ENCODE measurements around the gene PSMD13.

The PSMD13 gene

DNA sequence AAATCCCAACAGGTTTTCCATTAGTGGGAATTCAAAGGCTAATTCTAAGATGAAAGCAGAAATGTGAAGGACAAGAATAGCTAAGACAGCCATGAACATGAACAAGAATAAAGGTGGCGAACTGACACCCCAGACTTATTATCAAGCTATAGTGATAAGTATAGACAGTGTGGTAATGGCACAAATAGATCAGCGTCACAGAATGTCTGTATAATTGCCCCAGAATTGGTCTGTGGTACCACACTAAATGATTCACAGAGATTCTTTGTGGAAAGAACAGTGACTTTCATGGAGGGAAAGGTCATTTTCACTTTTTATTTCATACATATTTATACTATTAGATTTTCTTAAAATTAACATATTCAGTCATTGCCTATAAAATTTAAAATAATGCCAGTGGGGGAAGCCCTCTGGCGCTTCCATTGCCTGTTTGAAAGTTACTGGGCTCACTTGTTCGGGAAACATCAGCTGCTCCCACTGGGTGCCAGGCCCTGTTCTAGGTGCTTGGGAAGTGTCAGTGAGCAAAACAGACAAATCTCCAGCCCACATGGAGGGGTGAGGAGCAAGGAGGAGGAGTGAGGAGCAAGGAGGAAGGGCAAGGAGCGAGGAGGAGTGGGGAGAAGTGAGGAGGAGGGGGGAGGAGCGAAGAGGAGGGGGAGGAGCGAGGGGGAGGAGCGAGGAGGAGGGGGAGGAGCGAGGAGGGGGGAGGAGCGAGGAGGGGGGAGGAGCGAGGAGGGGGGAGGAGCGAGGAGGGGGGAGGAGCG is 30.1 kb downstream of the PSMD13 start:
- H3K4me3 ChIP-seq (ENCODE audit: low read length), result no peak overlapping the region
- DNase-seq (ENCODE audit: low read depth, low spot score), result no peak

DNA sequence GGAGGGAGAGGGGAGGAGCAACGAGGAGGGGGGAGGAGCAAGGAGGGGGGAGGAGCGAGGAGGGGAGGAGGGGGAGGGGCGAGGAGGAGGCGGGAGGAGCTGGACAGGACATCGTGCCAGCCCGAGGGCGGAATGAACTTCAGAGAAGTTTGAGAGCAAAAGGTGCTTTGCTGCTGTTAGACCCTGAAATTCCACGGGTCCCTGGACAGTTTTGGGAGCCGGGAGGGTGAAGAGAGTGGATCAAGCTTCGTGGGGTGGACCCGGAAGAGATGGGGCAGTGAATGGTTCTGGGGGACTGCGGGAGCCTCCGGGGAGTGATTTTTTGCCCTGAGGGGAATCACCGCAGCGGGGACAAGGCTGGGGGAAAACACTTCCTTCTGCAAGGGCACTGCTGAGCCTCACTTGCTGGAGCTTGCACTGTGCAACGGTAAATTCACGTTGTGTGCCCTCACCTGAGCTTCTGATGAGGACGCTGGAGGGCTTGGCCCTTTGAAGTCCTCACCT is 30.8 kb downstream of the PSMD13 start:
- H3K4me3 ChIP-seq (ENCODE audit: low read length), result no peak overlapping the region

DNA sequence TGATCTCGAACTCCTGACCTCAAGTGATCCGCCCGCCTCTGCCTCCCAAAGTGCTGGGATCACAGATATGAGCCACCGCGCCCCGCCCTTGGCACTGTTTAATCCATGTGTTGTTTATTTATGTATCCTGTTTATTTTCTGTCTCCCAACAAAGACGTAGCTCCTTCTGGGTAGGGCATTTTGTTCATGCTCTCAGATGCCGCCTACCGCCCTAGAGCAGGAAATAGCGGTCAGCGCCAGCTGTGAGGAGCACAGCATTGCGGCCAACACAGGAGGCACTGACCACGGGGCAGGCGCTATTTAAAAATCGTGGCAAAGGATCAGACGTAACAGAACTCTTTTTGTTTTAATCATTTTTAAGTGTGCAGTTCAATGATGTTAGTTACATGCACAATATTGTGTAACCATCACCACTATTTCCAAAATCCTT is 32.0 kb downstream of the PSMD13 start:
- peak; percentile 27 for DNase-seq (ENCODE audit: low read depth, low spot score)
- H3K4me3 ChIP-seq (ENCODE audit: low read length), result peak overlapping the region; percentile 56

More for the DNA sequence above, 30.8 kb downstream of the PSMD13 start:
- DNase-seq (ENCODE audit: low read depth, low spot score), result no peak

DNA sequence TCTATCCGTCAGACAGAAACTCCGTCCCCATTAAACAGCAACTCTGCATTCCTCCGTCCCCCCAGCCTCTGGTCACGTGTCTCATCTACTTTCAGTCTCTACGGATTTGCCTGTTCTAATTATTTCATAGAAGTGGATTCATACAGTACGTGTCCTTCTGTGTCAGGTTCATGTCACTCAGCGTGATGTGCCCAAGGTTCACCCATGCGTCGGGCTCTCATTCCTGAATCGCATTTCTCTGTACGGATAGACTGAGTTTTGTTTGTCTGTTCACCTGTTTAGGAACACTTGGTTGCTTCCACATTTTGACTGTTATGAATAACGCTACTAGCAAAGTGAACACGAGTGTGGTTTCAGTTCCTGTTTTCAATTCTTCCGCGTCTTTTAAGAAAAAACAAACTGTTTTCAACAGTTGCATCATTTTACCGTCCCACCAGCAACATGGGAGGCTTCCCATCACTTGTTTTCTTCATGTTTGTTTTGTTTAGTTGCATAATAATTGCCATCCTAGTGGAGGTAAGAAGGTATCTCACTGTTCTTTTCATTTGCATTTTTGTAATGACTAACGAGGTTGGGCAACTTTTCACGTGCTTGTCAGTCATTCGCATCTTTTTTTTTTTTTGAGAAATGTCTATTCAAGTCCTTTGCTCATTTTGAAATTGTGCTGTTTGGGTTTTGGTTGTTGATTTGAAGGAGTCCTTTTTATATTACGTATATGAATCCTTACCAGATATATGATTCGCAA is 32.5 kb downstream of the PSMD13 start:
- DNase-seq (ENCODE audit: low read depth, low spot score), result peak; percentile 63
- H3K4me3 ChIP-seq (ENCODE audit: low read length), result peak overlapping the region; percentile 56

DNA sequence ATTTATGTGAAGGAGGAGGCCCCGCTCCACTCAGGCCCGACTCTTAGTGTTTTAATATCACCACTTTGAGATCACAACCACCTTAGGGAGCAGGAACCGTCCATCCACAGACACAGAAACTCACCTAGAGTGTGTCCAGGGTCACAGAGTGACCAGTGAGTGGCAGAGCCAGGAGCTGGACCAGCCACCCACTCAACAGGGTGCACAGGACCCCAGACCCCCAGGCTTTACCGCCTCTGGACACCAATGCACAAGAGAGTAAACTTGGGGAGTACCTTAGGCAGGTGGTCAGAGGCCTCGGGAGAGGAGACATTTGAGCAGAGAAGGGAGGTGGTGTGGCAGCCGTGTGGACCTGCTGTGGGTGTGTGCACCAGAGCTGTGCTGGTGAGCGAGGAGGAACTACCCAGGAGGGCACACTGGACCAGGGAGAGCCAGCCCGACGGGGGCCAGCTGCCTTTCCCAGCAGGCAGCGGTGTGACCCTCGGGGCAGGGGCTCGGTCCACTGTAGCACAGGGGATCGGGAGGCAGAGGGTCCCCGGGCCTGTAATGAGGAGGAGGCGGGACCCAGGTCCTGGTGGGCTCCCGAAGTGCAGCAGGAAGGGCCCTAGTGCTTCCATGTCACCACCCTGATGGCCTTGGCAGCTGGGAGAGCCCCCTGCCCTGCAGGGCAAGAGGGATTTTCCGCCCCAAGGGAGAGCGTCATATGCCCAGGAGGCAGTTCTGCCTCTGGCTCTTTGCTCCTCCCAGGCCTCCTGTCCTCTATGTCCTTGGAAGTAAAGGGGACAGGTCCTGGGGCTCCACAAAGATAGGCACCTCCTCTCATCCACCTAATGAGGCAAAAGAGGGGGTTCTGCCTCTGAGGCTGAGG is 33.9 kb downstream of the PSMD13 start:
- DNase-seq (ENCODE audit: low read depth, low spot score), result no peak
- no peak overlapping the region for H3K4me3 ChIP-seq (ENCODE audit: low read length)

DNA sequence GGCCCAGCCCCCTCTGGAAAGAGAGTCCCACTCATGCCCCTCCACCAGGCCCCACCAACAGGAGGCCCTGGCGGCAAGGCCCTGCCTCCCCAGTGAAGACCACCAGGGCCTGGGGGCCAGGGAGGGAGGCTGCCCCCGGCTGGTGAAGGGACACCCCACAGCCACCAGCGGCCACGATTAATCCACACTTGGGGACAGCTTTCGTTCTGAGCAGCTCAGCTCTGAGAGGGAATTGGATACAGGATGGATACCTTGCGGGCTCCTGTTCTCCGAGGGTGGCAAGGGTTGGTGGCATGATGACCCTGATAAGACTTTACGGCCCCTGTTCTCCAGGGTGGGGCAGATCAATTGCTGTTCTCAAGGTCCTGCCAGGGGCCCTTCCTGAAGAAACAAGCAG is 34.5 kb downstream of the PSMD13 start:
- H3K4me3 ChIP-seq (ENCODE audit: low read length), result no peak overlapping the region
- DNase-seq (ENCODE audit: low read depth, low spot score), result no peak

DNA sequence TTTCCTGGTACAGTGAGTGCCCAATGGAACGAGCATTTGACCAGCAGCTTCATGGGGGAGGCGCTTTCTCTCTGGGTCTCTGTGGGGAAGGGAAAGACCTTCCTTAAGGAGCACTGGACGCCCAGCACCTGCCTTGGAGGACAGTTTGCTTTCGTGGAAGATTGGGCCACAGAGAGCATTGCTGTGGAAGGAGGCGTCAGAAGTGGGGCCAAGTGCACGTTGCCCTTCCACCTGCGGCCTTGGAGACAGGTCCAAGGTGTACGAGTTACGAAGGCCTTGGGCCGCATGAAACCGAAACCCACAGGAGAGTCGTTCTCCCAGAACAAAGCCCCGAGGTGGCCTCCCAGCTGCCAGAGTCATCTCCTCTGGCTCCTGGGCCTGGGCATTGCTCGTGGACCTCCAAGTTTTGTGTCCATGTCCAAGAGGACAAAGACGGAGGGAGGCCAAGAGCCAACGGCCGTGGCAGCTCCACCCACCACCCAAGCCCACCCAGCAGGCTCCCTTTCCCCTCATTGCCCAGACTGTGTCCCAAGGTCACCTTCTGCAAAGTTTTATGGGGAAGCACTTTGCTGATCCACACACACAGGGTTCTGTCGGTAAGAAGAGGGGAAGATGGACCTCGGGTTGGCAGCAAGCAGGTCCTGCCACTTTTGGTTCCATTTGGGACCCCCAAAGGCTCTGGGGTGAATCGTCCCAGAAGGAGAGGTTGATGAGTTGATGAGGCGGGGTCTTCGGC is 35.6 kb downstream of the PSMD13 start:
- H3K4me3 ChIP-seq (ENCODE audit: low read length), result no peak overlapping the region
- DNase-seq (ENCODE audit: low read depth, low spot score), result no peak

DNA sequence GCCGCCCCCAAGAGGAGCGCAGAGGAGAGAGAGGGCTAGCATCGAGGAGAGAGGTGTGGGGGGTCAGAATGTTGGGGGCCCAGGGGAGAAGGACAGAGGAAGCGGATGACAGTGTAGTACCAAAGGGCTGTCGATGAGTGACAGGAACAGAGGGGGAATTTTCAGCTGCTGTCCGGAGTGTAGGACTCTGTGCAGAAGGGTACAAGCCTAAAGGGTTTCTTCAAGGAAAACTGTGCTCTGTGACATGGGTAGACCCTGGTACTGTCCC is 36.1 kb downstream of the PSMD13 start:
- no peak for DNase-seq (ENCODE audit: low read depth, low spot score)
- H3K4me3 ChIP-seq (ENCODE audit: low read length), result no peak overlapping the region

DNA sequence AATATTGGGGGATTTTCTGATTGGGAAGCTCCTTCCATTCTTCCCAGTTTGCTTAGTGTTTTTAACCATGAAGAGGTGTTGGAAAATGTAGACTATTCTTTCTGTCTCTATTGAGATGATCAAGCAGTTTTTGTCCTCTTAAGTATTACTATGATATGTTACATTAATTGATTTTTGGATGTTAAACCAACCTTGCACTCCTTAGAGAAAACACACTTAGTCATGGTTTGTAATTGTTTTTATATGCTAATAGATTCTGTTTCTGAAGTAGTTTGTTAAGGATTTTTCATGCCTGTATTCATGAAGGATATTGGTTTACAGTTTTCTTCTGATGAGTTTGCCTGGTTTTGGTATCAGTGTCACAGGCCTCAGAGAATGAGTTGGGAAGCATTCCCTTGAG is 39.4 kb downstream of the PSMD13 start:
- no peak overlapping the region for H3K4me3 ChIP-seq (ENCODE audit: low read length)
- no peak for DNase-seq (ENCODE audit: low read depth, low spot score)

DNA sequence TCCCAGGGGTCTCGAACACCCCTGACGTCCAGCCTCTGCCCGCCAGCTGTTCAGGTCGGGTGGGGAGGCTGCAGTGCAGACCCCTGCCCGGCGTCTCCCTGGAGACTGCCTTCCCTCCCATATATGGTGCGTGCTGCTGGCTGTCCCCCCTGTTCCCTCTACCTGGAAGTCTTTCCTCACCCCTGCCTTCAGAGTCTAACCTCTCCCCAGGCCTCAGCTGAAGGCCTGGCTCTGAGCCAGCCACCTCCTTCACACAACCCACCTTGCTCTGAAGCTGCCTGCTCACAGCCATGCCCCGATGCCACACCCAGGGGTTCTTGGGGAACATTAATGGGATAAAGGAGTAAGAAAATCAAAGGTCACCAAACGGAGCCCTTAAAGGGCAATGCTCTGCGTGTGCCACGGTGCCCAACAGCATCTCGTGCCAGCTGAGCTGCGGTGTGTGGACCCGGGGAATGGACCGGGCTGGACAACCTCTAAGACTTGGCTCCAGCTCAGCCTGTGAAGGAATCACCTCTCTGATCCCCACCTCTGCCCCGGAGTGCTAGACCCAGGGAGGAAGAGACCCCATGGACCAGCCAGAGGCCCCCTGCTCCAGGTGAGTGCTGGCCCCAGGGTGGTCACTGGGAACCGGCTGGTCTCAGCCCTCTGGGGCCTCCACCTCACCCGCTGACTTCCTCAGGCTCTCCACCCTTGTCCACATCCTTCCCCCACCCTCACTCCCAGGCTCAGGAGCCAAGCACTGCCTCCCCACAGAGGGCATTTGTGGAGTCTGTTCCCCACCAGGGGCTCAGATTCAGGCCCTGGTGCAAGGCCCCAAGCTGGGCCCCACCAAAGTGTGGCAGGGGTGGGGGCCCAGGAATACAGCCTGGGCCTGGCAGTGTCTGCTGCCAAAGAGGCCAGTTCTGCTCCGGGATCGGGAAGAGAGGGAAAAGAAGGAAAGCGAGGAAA is 41.5 kb downstream of the PSMD13 start, which contains the start of gene NLRP6:
TSS of gene NLRP6 (plus strand) at position 407 of the 951 bp plus-strand sequence. CDS start at position 570, 163 bp downstream.
- no peak within 1 kb of the TSS for H3K4me3 ChIP-seq (ENCODE audit: low read length)
- DNase-seq (ENCODE audit: low read depth, low spot score), result no peak

DNA sequence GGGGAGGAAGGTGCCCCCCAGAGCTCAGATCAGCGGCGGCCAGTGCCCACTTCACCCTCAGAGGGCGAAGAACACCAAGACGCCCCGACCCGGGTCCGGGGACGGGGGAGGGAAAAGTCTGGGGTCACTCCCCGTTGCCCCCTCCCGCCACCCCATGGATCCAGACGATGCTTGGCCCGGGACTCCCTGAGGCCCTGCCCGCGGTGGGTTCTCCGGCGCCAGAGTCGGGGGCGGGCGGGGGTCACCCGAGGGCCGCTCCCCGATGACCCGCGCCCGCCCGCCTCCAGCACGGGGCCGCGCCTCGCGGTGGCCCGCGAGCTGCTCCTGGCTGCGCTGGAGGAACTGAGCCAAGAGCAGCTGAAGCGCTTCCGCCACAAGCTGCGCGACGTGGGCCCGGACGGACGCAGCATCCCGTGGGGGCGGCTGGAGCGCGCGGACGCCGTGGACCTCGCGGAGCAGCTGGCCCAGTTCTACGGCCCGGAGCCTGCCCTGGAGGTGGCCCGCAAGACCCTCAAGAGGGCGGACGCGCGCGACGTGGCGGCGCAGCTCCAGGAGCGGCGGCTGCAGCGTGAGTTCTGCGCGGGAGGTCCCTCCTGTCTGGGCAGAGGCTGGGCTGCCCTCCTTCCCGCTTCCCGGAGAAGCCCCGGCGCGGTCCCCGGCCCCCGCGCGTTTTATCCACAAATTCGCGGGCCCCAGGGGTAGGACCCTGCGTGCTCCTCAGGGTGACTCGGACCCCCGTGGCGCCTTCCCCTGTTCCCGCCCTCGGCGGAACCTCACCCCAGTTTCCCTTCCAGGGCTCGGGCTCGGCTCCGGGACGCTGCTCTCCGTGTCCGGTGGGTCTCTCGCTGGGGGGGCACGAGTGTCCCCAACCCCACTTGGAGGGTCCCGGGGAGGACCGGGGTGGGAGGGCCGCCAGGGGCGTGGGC is 42.5 kb downstream of the PSMD13 start:
- no peak overlapping the region for H3K4me3 ChIP-seq (ENCODE audit: low read length)
- no peak for DNase-seq (ENCODE audit: low read depth, low spot score)

DNA sequence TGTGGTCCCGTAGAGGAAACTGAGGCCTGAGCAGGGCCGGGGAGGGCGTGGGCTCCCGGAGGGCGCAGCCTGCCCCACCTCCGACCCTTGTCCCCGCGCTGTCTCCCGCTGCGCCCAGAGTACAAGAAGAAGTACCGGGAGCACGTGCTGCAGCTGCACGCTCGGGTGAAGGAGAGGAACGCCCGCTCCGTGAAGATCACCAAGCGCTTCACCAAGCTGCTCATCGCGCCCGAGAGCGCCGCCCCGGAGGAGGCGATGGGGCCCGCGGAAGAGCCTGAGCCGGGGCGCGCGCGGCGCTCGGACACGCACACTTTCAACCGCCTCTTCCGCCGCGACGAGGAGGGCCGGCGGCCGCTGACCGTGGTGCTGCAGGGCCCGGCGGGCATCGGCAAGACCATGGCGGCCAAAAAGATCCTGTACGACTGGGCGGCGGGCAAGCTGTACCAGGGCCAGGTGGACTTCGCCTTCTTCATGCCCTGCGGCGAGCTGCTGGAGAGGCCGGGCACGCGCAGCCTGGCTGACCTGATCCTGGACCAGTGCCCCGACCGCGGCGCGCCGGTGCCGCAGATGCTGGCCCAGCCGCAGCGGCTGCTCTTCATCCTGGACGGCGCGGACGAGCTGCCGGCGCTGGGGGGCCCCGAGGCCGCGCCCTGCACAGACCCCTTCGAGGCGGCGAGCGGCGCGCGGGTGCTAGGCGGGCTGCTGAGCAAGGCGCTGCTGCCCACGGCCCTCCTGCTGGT is 43.4 kb downstream of the PSMD13 start:
- no peak overlapping the region for H3K4me3 ChIP-seq (ENCODE audit: low read length)
- no peak for DNase-seq (ENCODE audit: low read depth, low spot score)

DNA sequence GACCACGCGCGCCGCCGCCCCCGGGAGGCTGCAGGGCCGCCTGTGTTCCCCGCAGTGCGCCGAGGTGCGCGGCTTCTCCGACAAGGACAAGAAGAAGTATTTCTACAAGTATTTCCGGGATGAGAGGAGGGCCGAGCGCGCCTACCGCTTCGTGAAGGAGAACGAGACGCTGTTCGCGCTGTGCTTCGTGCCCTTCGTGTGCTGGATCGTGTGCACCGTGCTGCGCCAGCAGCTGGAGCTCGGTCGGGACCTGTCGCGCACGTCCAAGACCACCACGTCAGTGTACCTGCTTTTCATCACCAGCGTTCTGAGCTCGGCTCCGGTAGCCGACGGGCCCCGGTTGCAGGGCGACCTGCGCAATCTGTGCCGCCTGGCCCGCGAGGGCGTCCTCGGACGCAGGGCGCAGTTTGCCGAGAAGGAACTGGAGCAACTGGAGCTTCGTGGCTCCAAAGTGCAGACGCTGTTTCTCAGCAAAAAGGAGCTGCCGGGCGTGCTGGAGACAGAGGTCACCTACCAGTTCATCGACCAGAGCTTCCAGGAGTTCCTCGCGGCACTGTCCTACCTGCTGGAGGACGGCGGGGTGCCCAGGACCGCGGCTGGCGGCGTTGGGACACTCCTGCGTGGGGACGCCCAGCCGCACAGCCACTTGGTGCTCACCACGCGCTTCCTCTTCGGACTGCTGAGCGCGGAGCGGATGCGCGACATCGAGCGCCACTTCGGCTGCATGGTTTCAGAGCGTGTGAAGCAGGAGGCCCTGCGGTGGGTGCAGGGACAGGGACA is 44.1 kb downstream of the PSMD13 start:
- no peak overlapping the region for H3K4me3 ChIP-seq (ENCODE audit: low read length)
- no peak for DNase-seq (ENCODE audit: low read depth, low spot score)

DNA sequence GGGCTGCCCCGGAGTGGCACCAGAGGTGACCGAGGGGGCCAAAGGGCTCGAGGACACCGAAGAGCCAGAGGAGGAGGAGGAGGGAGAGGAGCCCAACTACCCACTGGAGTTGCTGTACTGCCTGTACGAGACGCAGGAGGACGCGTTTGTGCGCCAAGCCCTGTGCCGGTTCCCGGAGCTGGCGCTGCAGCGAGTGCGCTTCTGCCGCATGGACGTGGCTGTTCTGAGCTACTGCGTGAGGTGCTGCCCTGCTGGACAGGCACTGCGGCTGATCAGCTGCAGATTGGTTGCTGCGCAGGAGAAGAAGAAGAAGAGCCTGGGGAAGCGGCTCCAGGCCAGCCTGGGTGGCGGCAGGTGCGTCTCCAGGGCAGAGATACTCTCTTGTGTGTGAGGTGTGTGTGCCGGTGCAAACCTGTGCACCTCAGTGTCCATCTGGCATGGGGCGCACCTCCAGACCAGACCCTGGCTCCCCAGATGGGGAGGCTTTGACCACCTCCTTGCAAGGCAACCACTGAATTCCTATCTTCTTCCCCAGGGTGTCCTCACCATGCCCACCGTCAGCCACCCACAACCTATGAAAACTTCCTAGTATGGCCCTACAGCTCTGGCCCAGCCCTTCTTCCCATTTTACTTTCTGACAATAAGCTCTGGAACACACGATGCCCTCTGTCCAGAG is 44.8 kb downstream of the PSMD13 start:
- no peak for DNase-seq (ENCODE audit: low read depth, low spot score)
- no peak overlapping the region for H3K4me3 ChIP-seq (ENCODE audit: low read length)

DNA sequence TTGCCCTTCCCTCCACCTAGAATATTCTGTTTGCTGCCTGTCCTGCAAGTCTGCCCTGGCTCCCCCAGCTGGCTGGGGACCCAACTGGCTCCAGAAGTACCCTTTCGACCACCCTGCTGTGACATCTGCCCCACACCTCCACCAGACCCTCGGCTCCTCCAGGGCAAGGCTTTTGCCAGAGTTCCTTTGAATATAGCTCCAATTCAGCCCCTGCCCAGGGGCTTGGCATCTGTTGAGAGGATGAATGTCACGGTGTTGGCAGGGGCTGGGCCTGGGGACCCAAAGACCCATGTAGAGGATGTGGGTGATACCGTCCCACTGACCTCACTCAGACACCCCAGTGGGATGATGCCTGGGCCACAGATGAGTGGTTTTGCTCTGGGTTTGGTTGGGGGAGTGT is 45.4 kb downstream of the PSMD13 start:
- DNase-seq (ENCODE audit: low read depth, low spot score), result no peak
- no peak overlapping the region for H3K4me3 ChIP-seq (ENCODE audit: low read length)

Data from Jurkat, Clone E6-1 (cell line).